ENCODE results near the gene DNAJB9. TPM values are rescaled to one million over a fixed set of nuclear protein-coding genes. Genes with fewer than 3 reads are reported as not detected.

Gene DNAJB9
- total and polyA plus RNA-seq, 2 of the 8 experiments (the other 6 are each of a cell fraction or from before 2014, with no cell fraction given): 1.8 to 9.7 TPM

DNA sequence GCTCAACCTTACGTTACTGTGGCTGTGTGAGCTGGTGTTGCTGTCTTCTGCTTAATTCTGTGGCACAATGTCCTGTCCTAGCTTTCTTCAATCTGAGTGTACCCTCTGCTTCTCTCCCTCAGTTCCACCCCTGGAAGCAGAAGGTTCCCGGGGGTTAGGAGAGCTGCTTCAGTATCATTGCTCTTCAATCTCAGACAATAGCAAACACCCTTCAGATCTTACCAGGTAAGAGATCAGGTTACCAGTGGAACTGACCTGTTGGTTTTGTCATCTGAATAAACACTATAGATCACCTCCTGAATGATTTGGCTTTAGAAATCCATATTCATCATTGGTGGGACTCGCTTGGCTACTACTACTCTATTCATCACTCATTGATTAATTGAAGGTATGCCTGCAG, 48.4 kb downstream of the DNAJB9 start:
- FAIRE-seq: no peak
- H3K23ac ChIP-seq (ENCODE audit: insufficient read length): no peak overlapping the region
- H3K79me1 ChIP-seq (ENCODE audit: low read depth, low read length): no peaks in the 10 kb centered on the region
- H2BK120ac ChIP-seq (replicated peaks; ENCODE audit: low read depth, low read length): no peak overlapping the region
- H4K20me1 ChIP-seq (replicated peaks in 1 of 2; ENCODE audit: control insufficient read depth in 1 of 2, insufficient read depth in 2 of 2, low read length in 2 of 2): no peaks in the 10 kb centered on the region
- H2BK15ac ChIP-seq (ENCODE audit: low read length): no peak overlapping the region
- peak overlapping the region in 1 of 2 experiments; percentile 20; a peak in 1 of 4 replicates for H3K4me2 ChIP-seq (ENCODE audit: insufficient read depth in 1 of 2, low read depth in 2 of 2, low read length in 2 of 2)
- ChIA-PET POLR2A (ENCODE audit: partially characterized antibody) (interaction anchor here (0.8 kb wide), 1 partner anchor 32 kb away, joined by 3 read pairs; no protein-coding TSS in a partner anchor), CTCF (ENCODE audit: partially characterized antibody) (interaction anchor here (1.1 kb wide), 1 partner anchor 43 kb away, joined by 4 read pairs; no protein-coding TSS in a partner anchor)
- DNase-seq (ENCODE audit: low read depth in 1 of 2, low spot score in 2 of 2): no peak
- WGBS, 2 experiments (ENCODE audit: extremely low coverage in 1 of 2, insufficient coverage in 1 of 2, insufficient read length in 1 of 2, insufficient replicate concordance in 2 of 2, low coverage in 1 of 2, low lambda C conversion rate in 2 of 2, missing lambda C conversion rate in 1 of 2): 79% methylated on average over 3 of the region's 3 CpGs; no CpG with 5 or more reads in 1 of the 2 experiments
- no peaks in the 10 kb centered on the region for H3K79me2 ChIP-seq (ENCODE audit: control insufficient read depth in 1 of 2, insufficient read depth in 2 of 2, low read length in 2 of 2)
- no peak overlapping the region for H3K9ac ChIP-seq (replicated peaks in 1 of 4; ENCODE audit: extremely low read depth in 1 of 4, low read depth in 3 of 4, low read length in 3 of 4)
- no peaks in the 10 kb centered on the region for H3K9me3 ChIP-seq (ENCODE audit: insufficient read depth in 2 of 2, low read depth in 1 of 2, low read length in 1 of 2)
- H4K8ac ChIP-seq (ENCODE audit: extremely low read depth, insufficient read depth, low read length): no peak overlapping the region
- no peak overlapping the region for H3K18ac ChIP-seq (ENCODE audit: extremely low read depth, low read length)
- no peak overlapping the region for H4K5ac ChIP-seq (ENCODE audit: insufficient read length, low read depth, low read length)
- H3K27me3 ChIP-seq (replicated peaks in 1 of 4; ENCODE audit: control insufficient read depth in 3 of 4, extremely low read depth in 1 of 4, insufficient read depth in 3 of 4, low read length in 3 of 4): no peaks in the 10 kb centered on the region
- no peak overlapping the region for H3K4ac ChIP-seq (replicated peaks; ENCODE audit: insufficient read length, low read depth, low read length)
- H3K4me1 ChIP-seq (replicated peaks in 1 of 4; ENCODE audit: control insufficient read depth in 3 of 4, insufficient read depth in 4 of 4, low read length in 3 of 4): peaks cover 3 to 10% (median 4%) of the 10 kb centered on the region in 4 experiments; a peak in 5 of 7 replicates
- H4K91ac ChIP-seq (replicated peaks; ENCODE audit: insufficient read length, low read length): no peak overlapping the region
- peak overlapping the region; percentile 51; the same call in 1 of the 2 replicates for H2AFZ ChIP-seq (ENCODE audit: low read length)
- H3K56ac ChIP-seq (replicated peaks; ENCODE audit: insufficient read length, low read depth, low read length): no peak overlapping the region
- H3K36me3 ChIP-seq (ENCODE audit: control insufficient read depth in 2 of 4, insufficient read depth in 4 of 4, low read length in 3 of 4): no peaks in the 10 kb centered on the region
- no peak overlapping the region for H2BK5ac ChIP-seq (ENCODE audit: low read depth, low read length)
- no peak overlapping the region for H3K27ac ChIP-seq (ENCODE audit: low read depth, low read length)
- no peak overlapping the region for H2AK5ac ChIP-seq (ENCODE audit: low read depth, low read length)
- H2BK12ac ChIP-seq (ENCODE audit: low read depth, low read length): no peak overlapping the region
- no peak overlapping the region for H3K4me3 ChIP-seq (ENCODE audit: extremely low read depth in 1 of 4, insufficient read depth in 2 of 4, low read depth in 3 of 4, low read length in 4 of 4)
- H2BK20ac ChIP-seq (ENCODE audit: low read length): no peak overlapping the region
- no peak overlapping the region for H3K14ac ChIP-seq (ENCODE audit: insufficient read length)
- no peaks in the 10 kb centered on the region; the same call in 1 of the 2 replicates for H3K23me2 ChIP-seq (ENCODE audit: low read depth, low read length)
- TF ChIP-seq RBBP5 (IDR thresholded peaks at IDR 0.05; ENCODE audit: borderline replicate concordance, low read depth, low read length) (no peak), KDM4A (IDR thresholded peaks at IDR 0.05; ENCODE audit: low read depth, low read length, severe bottlenecking) (no peak), RXRA (IDR thresholded peaks at IDR 0.05; ENCODE audit: insufficient read depth, low read depth, low read length) (no peak), TBP (IDR thresholded peaks at IDR 0.05; ENCODE audit: low read depth, low read length) (no peak), NRF1 (IDR thresholded peaks at IDR 0.05; ENCODE audit: low read depth, low read length) (no peak), CTBP2 (IDR thresholded peaks at IDR 0.05; ENCODE audit: borderline replicate concordance, insufficient read depth, insufficient read length, low read length) (no peak)
- TF ChIP-seq, protein P1, sequence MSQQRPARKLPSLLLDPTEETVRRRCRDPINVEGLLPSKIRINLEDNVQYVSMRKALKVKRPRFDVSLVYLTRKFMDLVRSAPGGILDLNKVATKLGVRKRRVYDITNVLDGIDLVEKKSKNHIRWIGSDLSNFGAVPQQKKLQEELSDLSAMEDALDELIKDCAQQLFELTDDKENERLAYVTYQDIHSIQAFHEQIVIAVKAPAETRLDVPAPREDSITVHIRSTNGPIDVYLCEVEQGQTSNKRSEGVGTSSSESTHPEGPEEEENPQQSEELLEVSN (IDR thresholded peaks at IDR 0.05): no peak
- TF ChIP-seq, protein P2, sequence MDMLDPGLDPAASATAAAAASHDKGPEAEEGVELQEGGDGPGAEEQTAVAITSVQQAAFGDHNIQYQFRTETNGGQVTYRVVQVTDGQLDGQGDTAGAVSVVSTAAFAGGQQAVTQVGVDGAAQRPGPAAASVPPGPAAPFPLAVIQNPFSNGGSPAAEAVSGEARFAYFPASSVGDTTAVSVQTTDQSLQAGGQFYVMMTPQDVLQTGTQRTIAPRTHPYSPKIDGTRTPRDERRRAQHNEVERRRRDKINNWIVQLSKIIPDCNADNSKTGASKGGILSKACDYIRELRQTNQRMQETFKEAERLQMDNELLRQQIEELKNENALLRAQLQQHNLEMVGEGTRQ (IDR thresholded peaks at IDR 0.05; ENCODE audit: low read length): no peak
